Fibroblast of lung (primary cell): ENCODE measurements around the gene NPSR1.

ENCODE experiments used
- EZH2 ChIP-seq: IDR thresholded peaks from 2 replicates; pipeline ENCODE4 v1.5.1; 2012; ENCODE audit warnings: low read length, control low read depth, mild to moderate bottlenecking; ENCODE audit errors: missing control alignments
- TF ChIP-seq, protein P1 (sequence below), 2 donors: IDR thresholded peaks in 1 of 2; conservative IDR thresholded peaks in 1 of 2; 1 replicate in 1 of 2; 2 replicates in 1 of 2; pipeline ENCODE4 v1.5.1; 2011 to 2012; ENCODE audit warnings: low read length in 2 of 2, control low read depth in 1 of 2, inconsistent platforms in 1 of 2, low read depth in 1 of 2, mild to moderate bottlenecking in 1 of 2

DNA sequence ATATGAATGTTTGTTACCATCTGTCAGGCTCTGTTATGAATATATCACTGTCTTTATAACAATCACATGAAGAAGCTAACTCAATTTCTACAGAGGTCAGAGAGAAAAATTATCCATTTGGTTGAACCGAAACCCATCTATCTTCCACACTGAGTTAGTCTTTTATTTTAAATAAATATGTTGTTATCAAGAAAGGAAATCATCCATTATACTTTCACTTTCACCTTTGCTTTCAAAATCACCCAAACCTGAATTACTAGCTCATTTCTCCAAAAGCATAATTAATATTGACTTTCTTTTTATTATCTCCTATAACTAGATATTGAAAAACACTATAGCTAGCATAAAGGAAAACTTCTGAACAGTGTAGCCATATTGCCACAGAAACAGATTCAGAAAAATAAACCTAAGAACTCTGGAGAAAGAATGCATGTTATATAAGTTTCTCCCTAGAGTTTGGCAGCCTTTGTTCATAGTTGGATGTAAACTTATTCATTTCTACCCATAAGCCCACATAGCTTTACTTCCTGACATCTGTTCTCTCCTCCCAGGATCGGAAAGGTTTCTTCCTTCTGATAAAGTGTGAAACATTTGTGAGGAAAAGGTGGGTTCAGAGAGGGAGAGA is 66.0 kb downstream of the NPSR1 start:
- TF ChIP-seq, protein P1, sequence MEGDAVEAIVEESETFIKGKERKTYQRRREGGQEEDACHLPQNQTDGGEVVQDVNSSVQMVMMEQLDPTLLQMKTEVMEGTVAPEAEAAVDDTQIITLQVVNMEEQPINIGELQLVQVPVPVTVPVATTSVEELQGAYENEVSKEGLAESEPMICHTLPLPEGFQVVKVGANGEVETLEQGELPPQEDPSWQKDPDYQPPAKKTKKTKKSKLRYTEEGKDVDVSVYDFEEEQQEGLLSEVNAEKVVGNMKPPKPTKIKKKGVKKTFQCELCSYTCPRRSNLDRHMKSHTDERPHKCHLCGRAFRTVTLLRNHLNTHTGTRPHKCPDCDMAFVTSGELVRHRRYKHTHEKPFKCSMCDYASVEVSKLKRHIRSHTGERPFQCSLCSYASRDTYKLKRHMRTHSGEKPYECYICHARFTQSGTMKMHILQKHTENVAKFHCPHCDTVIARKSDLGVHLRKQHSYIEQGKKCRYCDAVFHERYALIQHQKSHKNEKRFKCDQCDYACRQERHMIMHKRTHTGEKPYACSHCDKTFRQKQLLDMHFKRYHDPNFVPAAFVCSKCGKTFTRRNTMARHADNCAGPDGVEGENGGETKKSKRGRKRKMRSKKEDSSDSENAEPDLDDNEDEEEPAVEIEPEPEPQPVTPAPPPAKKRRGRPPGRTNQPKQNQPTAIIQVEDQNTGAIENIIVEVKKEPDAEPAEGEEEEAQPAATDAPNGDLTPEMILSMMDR (conservative IDR thresholded peaks at IDR 0.05 in 1 of 2, IDR thresholded peaks at IDR 0.05 in 1 of 2; ENCODE audit: low read depth in 1 of 2, low read length in 2 of 2): no peak
- no peak for TF ChIP-seq EZH2
